ENCODE measurements around the gene DHX34. TPM values are rescaled to one million over a fixed set of nuclear protein-coding genes. Genes with fewer than 3 reads are reported as not detected.
A peak's percentile ranks its signal among the peaks of the same experiment; 100 is the strongest.

Gene DHX34
- total and polyA plus RNA-seq, 7 donors, result 7.5 to 30.6 (median 10.0) TPM

DNA sequence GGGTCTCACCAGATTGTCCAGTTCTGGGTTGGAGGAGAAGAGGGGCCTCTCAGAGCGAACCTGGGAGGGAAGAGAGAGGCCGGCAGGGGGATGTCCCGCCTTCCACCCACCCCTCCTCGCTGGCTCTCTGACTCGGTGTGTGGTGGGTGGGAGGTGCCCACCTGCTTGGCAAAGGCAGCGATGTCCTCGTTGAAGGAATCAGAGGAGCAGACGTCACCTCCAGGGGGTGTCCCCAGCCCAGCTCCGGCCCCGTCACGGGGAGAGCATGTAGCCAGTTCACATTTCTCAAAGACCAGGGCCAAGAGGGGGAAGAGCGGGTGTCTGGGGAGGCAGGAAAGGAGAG lies 67.5 kb downstream of the DHX34 start:
- no peak overlapping the region for H3K27ac ChIP-seq
- DNase-seq, result no peak
- peaks cover 0 to 72% (median 37%) of the 10 kb centered on the region in 3 donors for H3K27me3 ChIP-seq (ENCODE audit: insufficient read depth in 3 of 3, low read length in 2 of 3)
- no peaks in the 10 kb centered on the region for H3K9me3 ChIP-seq
- H3K4me1 ChIP-seq, result no peaks in the 10 kb centered on the region
- TF ChIP-seq, protein P1, sequence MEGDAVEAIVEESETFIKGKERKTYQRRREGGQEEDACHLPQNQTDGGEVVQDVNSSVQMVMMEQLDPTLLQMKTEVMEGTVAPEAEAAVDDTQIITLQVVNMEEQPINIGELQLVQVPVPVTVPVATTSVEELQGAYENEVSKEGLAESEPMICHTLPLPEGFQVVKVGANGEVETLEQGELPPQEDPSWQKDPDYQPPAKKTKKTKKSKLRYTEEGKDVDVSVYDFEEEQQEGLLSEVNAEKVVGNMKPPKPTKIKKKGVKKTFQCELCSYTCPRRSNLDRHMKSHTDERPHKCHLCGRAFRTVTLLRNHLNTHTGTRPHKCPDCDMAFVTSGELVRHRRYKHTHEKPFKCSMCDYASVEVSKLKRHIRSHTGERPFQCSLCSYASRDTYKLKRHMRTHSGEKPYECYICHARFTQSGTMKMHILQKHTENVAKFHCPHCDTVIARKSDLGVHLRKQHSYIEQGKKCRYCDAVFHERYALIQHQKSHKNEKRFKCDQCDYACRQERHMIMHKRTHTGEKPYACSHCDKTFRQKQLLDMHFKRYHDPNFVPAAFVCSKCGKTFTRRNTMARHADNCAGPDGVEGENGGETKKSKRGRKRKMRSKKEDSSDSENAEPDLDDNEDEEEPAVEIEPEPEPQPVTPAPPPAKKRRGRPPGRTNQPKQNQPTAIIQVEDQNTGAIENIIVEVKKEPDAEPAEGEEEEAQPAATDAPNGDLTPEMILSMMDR (IDR thresholded peaks at IDR 0.05), result no peak
- no peak for ATAC-seq
- no peaks in the 10 kb centered on the region for H3K36me3 ChIP-seq (ENCODE audit: insufficient read depth in 1 of 2, low read depth in 1 of 2)
- 25 to 29% (median 27%) methylated on average over 12 of the region's 12 CpGs for WGBS, 3 donors
- H3K4me3 ChIP-seq, result no peak overlapping the region
- intact Hi-C loops (cut with DNase I), result no loop called here

DNA sequence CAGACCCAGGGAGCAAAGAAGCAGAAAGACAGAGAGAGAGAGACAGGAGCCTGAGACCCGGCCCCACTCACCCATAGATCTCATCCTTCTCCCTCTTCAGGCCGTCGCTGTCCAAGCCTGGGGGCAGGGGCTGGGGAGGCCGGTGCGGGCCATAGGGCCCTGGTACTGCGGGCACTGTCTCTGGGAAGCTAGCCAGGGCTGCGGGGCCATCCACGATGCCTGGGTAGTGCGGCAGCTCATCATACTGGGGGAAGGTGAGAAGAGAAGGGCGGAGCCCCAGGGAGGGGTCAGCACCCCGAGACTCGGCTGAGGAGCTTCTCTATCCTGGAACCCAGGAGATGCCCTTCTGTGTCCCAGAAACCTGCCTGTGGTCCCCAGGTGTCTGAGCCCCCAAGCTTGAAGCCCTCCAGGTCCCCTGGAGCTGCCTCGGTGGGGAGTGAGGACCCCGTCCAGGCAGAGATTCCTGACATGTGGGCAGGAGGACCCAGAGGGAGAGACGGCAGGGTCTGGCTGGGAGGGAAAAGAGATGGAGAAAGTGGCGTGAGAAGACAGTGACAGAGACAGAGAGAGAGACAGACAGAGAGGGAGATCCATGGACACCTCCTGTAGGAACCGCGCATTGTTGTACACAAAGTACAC lies 68.1 kb downstream of the DHX34 start:
- Histone ChIP-seq H3K36me3 (ENCODE audit: insufficient read depth in 1 of 2, low read depth in 1 of 2) (no peaks in the 10 kb centered on the region), H3K9me3 (no peaks in the 10 kb centered on the region), H3K4me3 (no peak overlapping the region), H3K4me1 (no peaks in the 10 kb centered on the region), H3K27me3 (ENCODE audit: insufficient read depth in 3 of 3, low read length in 2 of 3) (peaks cover 0 to 76% (median 39%) of the 10 kb centered on the region in 3 donors), H3K27ac (no peak overlapping the region)
- TF ChIP-seq, protein P1 (IDR thresholded peaks at IDR 0.05), result no peak
- intact Hi-C loops (cut with DNase I), result no loop called here
- ATAC-seq (no peak), DNase-seq (no peak)
- 11 to 14% (median 13%) methylated on average over 17 to 18 of the region's 18 CpGs for WGBS, 3 donors

DNA sequence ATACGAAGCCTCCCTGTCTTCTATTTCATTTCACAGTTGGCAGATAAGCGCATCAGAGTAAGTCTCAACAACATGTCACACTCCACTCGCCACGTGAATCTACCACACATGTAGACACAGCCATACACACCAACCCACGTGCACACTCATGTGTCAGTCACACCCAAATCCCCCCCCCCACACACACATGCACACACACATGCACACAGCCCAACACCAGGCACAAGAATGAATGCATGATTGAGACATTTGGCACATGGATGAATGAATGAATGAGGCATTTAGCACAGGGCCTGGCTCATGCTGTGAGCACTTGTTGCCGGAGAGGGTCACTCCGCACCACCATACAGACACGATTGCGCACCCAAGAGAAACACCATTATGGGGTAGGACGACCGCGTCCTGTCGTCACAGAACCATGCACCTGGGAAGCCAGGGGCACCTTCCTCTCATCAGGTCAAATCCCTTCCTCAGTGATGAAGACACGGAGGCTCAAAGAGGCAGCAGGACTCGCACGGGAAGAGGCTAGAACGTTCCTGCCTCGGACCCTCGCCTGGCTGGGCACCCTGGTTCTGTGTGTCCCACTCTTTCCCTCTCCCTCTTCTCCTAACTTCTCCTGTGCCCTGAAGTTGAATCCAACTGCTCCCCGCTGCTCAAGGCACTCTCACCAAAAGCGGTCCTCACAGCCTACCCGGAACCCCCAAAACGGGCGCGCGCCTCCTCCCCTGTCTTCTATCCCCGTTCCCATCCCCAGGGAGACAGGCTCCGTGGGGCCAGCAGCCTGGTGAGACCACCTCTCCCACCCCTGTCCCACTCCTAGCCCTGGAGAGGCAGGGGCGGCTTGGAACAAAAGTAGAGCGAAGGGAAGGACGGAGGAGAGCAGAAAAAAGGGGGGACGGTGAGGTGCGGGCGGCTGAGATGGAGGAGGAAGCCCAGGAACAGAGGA lies 68.9 kb downstream of the DHX34 start:
- Histone ChIP-seq H3K9me3 (no peaks in the 10 kb centered on the region), H3K4me3 (peak overlapping the region; percentile 15), H3K4me1 (no peaks in the 10 kb centered on the region), H3K27me3 (ENCODE audit: insufficient read depth in 3 of 3, low read length in 2 of 3) (peaks cover 0 to 81% (median 43%) of the 10 kb centered on the region in 3 donors), H3K36me3 (ENCODE audit: insufficient read depth in 1 of 2, low read depth in 1 of 2) (no peaks in the 10 kb centered on the region), H3K27ac (no peak overlapping the region)
- TF ChIP-seq, protein P1 (IDR thresholded peaks at IDR 0.05), result no peak
- intact Hi-C loops (cut with DNase I), result no loop called here
- DNase-seq (no peak), ATAC-seq (no peak)
- 3 to 6% (median 3%) methylated on average over 34 of the region's 34 CpGs for WGBS, 3 donors

DNA sequence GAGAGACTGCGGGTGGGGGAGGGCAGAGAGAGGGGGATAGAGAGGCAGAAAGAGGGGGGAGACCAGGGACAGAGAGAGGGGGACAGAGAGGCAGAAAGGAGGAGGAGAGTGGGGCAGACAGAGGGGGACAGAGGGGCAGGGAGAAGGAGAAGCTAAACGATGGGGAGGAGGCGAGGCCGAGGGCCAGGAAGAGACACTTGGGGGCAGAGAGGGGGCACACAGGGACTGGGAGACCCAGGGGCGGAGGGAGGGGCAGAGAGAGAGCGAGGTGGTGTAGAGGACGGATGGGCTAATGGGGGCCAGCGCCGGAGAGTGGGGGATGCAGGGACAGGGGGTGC lies 69.5 kb downstream of the DHX34 start:
- Histone ChIP-seq H3K27me3 (ENCODE audit: insufficient read depth in 3 of 3, low read length in 2 of 3) (peaks cover 0 to 82% (median 47%) of the 10 kb centered on the region in 3 donors), H3K4me1 (no peaks in the 10 kb centered on the region), H3K9me3 (no peaks in the 10 kb centered on the region), H3K4me3 (peak overlapping the region; percentile 42), H3K27ac (no peak overlapping the region), H3K36me3 (ENCODE audit: insufficient read depth in 1 of 2, low read depth in 1 of 2) (no peaks in the 10 kb centered on the region)
- intact Hi-C loops (cut with DNase I), result no loop called here
- ATAC-seq (no peak), DNase-seq (no peak)
- 0 to 3% (median 1%) methylated on average over 6 to 9 of the region's 9 CpGs for WGBS, 3 donors
- TF ChIP-seq, protein P1 (IDR thresholded peaks at IDR 0.05), result no peak
